GM18526 (cell line): ENCODE results near the gene GBA3.

ENCODE experiments used
- POLR2A ChIP-seq: IDR thresholded peaks from 3 replicates; pipeline ENCODE4 v1.6.1; 2011; ENCODE audit not compliant: insufficient read length; ENCODE audit errors: extremely low read depth

GBA3 gene

DNA sequence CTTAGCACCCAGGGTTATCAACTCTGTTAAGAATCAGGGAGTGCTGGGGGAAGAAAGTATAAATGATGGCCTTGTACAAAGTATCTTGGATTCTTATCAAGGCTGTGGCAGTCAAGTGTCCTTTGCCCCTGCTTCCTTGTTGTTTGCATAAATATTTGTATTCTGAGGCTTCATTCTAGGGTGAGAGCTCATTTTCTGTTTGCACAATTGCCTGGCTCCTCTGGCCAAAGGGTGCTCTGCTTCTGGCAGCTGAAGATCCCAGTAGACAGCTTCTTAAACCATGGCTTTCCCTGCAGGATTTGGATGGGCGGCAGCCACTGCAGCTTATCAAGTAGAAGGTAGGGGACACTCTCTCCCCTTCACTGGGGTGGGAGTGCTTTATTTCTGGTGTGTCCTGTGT lies at the start of gene GBA3:
Gene GBA3, plus strand, starts transcription at position 202 of the 400 bp plus-strand sequence.
- no peak for TF ChIP-seq POLR2A

DNA sequence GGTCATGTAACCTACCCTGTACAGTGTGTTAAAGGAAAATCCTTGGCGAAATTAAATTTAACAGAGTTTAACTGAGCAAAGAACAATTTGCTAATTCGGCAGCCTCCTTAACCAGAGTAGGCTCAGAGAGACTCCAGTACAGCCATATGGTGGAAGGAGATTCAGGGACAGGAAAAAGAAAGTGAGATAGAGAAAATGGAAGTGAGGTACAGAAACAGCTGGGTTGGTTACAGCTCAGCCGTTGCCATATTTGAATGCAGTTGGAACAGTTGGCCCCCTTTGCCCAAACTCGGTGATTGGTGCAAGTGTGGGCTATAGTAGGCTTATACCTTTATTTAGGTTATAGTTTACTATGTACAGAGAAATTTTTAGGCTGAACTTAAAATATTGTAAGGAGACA lies 48.8 kb upstream of the GBA3 start:
- no peak for TF ChIP-seq POLR2A

- no peak for TF ChIP-seq POLR2A
Observed at GRCh38 chr4:22645481-22646182, 47.1 kb upstream of the GBA3 start.

DNA sequence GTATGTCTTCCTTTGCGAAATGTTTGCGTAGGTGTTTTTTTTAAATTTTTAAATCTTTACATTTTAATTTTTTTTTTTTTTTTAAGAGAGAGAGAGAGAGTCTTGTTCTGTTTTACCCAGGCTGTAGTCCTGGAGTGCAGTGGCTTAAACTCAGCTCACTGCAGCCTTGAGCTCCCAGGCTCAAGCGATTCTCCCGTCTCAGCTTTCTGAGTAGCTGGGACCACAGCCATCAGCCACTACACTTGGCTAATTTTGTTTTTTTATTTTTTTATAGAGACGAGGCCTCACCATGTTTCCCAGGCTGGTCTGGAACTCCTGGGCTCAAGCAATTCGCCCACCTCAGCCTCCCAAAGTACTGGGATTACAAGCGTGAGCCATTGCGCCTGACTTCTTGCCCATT lies 43.7 kb upstream of the GBA3 start:
- no peak for TF ChIP-seq POLR2A

GRCh38 chr4:22650771-22651170 lies 42.0 kb upstream of the GBA3 start:
- no peak for TF ChIP-seq POLR2A

DNA sequence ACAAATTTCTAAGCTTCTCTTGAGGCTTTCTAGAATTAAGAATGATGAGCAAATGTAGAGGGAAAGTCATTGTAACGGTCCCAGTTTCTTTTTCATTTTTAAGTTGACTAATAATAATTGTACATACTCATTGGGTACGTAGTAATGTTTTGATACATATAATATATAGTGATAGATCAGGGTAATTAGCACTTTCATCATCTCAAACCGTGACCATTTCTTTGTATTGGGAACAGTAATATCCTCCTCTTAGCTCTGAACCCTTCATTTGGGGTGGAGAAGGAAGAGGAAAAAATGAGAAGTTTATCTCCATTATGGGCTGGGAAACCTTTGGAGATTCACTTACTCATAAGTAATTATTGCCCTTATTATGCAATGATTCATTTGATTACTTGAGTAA lies 39.0 kb upstream of the GBA3 start:
- no peak for TF ChIP-seq POLR2A

GRCh38 chr4:22661443-22661842 lies 31.3 kb upstream of the GBA3 start:
- no peak for TF ChIP-seq POLR2A

DNA sequence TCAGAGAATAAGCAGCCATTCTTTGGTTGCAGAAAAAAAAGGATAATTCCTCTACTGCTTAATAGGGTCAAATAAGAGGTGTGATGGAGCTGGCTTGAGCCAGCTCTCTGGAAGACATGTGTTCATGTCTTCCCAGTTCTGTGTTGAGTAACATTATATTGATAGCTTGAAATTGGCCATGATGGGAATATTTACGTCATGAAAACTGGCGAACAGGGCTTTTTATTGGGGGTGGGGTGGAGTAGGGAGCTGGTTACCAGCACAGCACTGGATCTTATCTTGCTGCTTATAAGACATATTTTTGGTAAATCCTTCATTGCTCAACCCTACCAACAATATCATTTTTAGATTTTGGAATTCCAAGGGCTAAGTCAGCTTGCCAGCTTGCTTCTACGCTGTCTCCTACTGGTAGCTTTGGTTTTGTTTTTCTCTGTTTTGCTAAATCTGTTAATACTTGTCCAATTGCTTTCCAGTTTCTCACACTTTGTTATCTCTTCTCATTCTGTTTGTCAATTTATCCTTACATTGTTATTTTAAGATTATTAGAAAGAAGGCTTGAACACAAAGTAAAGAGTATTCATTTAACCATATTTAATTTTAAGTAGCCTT lies 25.3 kb upstream of the GBA3 start:
- no peak for TF ChIP-seq POLR2A

DNA sequence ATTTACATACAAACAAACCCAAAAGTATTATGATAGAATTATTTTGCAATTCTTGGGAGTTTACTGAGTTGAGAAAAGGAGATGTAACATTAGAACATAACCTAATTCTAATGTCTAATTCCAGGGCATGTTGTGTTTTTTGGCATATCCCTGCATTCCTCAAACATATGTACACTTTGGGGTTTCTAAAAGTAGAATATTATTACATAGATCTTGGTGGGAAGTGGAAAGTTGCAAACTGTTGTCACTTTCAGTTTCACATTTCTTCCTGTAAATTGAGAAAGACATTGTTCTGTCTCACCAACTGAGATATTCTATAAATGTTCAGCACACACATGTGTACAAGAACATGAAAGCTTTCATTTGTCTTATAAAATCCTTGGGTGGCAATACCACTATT lies 24.4 kb upstream of the GBA3 start:
- TF ChIP-seq POLR2A = no peak

- TF ChIP-seq POLR2A = no peak
Observed at GRCh38 chr4:22668702-22669101, 24.0 kb upstream of the GBA3 start.

DNA sequence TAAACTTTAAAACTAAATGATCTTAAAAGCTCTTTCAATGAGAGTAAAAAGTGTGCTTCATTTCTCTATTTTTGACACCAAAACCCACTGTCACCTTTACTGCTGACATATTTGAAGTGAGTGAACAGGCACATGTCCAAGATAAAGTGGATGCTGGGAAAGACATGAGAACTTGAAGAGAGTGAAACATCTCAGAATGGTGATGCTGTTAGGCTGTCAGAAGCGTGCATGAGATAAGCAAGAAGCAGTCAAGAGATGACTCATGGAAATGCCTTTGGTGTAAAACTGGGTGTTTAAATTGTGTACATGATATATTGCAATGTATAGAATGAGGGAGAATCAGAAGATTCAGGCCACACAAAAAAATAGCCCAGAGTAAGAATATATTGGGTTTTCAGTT lies 21.8 kb upstream of the GBA3 start:
- no peak for TF ChIP-seq POLR2A

- TF ChIP-seq POLR2A = no peak
Observed at GRCh38 chr4:22672519-22672918, 20.2 kb upstream of the GBA3 start.

- TF ChIP-seq POLR2A = no peak
Observed at GRCh38 chr4:22672944-22673343, 19.8 kb upstream of the GBA3 start.

- no peak for TF ChIP-seq POLR2A
Observed at GRCh38 chr4:22674700-22675099, 18.0 kb upstream of the GBA3 start.

DNA sequence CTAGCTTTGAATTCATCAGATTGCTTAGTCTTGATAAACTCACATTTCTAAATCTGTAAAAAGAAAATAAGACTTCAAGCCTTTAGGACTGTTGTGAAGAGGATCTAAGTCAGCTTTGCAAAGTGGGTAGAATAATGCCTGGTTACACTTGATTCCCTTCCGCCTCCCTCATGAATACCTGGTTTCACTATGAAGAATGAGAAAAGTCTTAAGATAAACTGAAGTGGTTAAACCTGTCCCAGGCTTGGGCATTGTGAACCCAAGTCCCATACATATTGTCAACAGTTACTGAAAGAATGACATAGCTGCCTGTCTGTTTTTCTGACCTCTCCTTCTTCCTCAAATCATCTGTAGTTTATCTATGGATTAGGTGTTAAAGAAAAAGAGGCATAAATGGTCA lies 16.7 kb upstream of the GBA3 start:
- no peak for TF ChIP-seq POLR2A

DNA sequence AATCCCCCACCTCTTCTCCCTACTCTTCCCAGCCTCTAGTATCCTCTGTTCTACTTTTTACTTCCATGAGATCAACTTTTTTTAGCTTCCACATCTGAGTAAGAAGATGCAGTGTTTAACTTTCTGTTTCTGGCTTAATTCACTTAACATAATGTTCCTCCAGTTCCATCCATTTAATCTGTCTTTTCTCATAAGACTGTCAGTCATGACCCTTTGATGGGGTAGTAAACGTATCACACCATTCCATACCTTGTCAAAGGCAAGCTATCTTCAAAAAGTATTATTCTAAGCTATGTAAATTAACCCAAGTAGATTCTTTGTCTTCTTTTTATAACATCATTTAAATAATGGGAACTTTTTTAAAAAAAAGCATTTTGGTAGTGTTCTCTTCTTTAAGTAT lies 15.0 kb upstream of the GBA3 start:
- no peak for TF ChIP-seq POLR2A
